Measurements from ENCODE around the gene FRMPD3. TPM values are rescaled to one million over a fixed set of nuclear protein-coding genes. Genes with fewer than 3 reads are reported as not detected.
A peak's percentile ranks its signal among the peaks of the same experiment; 100 is the strongest.

The FRMPD3 gene
- total RNA-seq, 3 donors from 2014 or later, result 0.22 TPM; not detected in 1

DNA sequence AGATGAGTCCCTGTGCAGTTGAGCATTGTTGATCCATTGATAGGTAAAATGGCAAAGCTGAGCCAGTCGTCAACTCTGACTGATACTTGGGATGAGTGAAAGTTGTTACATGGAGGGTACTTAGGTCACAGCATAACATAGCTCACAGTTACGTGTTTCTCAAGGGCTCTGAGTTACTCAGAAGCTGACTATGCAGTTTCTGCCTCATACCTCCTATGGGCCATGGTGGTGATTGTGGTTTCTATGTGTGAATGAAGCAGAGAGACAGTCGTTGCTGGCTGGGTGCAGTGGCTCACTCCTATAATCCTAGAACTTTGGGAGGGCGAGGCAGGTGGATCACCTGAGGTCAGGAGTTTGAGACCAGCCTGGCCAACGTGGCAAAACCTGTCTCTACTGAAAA is 30.8 kb downstream of the FRMPD3 start:
- Histone ChIP-seq H3K36me3 (ENCODE audit: low read depth) (no peaks in the 10 kb centered on the region), H3K4me3 (no peak overlapping the region), H3K9me3 (no peaks in the 10 kb centered on the region), H3K4me1 (ENCODE audit: low read depth) (no peaks in the 10 kb centered on the region)
- DNase-seq (no peak), ATAC-seq (no peak)
- TF ChIP-seq, protein P1, sequence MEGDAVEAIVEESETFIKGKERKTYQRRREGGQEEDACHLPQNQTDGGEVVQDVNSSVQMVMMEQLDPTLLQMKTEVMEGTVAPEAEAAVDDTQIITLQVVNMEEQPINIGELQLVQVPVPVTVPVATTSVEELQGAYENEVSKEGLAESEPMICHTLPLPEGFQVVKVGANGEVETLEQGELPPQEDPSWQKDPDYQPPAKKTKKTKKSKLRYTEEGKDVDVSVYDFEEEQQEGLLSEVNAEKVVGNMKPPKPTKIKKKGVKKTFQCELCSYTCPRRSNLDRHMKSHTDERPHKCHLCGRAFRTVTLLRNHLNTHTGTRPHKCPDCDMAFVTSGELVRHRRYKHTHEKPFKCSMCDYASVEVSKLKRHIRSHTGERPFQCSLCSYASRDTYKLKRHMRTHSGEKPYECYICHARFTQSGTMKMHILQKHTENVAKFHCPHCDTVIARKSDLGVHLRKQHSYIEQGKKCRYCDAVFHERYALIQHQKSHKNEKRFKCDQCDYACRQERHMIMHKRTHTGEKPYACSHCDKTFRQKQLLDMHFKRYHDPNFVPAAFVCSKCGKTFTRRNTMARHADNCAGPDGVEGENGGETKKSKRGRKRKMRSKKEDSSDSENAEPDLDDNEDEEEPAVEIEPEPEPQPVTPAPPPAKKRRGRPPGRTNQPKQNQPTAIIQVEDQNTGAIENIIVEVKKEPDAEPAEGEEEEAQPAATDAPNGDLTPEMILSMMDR (IDR thresholded peaks at IDR 0.05), result no peak
- intact Hi-C loops (cut with DNase I, micrococcal nuclease), result no loop called here

DNA sequence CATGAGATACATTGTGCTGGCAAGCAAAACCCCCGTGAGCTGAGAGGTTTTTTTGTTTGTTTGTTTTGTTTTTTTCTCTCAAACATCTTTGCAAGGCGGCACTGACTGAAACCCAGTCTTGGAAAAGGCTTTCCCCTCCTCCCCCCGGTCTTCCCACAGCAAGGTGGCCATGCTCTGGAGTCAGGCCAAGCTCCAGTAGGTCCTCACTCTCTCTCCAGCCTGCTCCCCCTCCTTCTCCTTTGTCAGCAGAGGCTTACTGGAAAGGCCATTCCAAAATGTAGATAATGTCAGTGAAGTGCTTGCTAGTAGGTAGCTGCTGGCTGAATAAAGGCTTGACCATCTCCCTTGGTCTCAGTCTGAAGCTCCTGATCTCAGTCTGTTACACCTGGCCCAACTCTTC is 32.6 kb downstream of the FRMPD3 start:
- Histone ChIP-seq H3K4me3 (no peak overlapping the region), H3K4me1 (ENCODE audit: low read depth) (no peaks in the 10 kb centered on the region), H3K36me3 (ENCODE audit: low read depth) (no peaks in the 10 kb centered on the region), H3K9me3 (no peaks in the 10 kb centered on the region)
- intact Hi-C loops (cut with DNase I, micrococcal nuclease), result no loop called here
- ATAC-seq (no peak), DNase-seq (no peak)
- TF ChIP-seq, protein P1 (IDR thresholded peaks at IDR 0.05), result no peak

GRCh38 chrX:107484002-107484726 is 34.7 kb downstream of the FRMPD3 start:
- H3K9me3 ChIP-seq, result no peaks in the 10 kb centered on the region
- TF ChIP-seq, protein P1 (IDR thresholded peaks at IDR 0.05), result no peak
- peak in 1 of 3 donors; percentile 2 for DNase-seq
- H3K36me3 ChIP-seq (ENCODE audit: low read depth), result no peaks in the 10 kb centered on the region
- intact Hi-C loops (cut with DNase I, micrococcal nuclease), result no loop called here
- H3K4me1 ChIP-seq (ENCODE audit: low read depth), result no peaks in the 10 kb centered on the region
- no peak overlapping the region for H3K4me3 ChIP-seq
- peak; percentile 39 for ATAC-seq

GRCh38 chrX:107485013-107485412 is 35.6 kb downstream of the FRMPD3 start:
- no peaks in the 10 kb centered on the region for H3K9me3 ChIP-seq
- no peak overlapping the region for H3K4me3 ChIP-seq
- no peak for DNase-seq
- H3K4me1 ChIP-seq (ENCODE audit: low read depth), result no peaks in the 10 kb centered on the region
- intact Hi-C loops (cut with DNase I, micrococcal nuclease), result no loop called here
- H3K36me3 ChIP-seq (ENCODE audit: low read depth), result no peaks in the 10 kb centered on the region
- TF ChIP-seq, protein P1 (IDR thresholded peaks at IDR 0.05), result no peak
- ATAC-seq, result no peak

DNA sequence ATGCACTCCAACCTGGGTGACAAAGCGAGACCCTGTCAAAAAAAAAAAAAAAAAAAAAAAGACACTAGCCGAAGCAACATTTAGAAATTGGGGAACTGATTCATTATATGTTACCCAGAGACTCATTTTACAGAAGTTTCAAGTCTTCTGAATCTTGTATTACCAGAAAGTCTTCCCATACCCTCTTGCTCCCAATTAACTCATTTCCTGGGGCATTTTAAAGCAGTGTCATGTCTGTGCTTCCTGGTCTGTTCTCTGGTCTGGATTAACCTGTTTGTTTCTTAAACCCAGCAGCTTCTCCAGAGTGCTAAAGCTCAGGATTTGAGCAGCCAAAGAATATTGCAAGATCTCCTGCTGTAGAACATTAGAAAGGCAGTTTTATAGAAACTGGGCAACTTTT is 43.7 kb downstream of the FRMPD3 start:
- no peaks in the 10 kb centered on the region for H3K4me1 ChIP-seq (ENCODE audit: low read depth)
- no peaks in the 10 kb centered on the region for H3K9me3 ChIP-seq
- TF ChIP-seq, protein P1 (IDR thresholded peaks at IDR 0.05), result no peak
- H3K36me3 ChIP-seq (ENCODE audit: low read depth), result no peaks in the 10 kb centered on the region
- no peak for DNase-seq
- H3K4me3 ChIP-seq, result no peak overlapping the region
- no peak for ATAC-seq
- intact Hi-C loops (cut with DNase I, micrococcal nuclease), result no loop called here
